Kidney tubule cell (primary cell): ENCODE data around the gene KRT36.

Experiments
- DNase-seq: peaks from one replicate; pipeline ENCODE4 v3.0.0-alpha.2; 2018; ENCODE audit warnings: low spot score

KRT36 gene

DNA sequence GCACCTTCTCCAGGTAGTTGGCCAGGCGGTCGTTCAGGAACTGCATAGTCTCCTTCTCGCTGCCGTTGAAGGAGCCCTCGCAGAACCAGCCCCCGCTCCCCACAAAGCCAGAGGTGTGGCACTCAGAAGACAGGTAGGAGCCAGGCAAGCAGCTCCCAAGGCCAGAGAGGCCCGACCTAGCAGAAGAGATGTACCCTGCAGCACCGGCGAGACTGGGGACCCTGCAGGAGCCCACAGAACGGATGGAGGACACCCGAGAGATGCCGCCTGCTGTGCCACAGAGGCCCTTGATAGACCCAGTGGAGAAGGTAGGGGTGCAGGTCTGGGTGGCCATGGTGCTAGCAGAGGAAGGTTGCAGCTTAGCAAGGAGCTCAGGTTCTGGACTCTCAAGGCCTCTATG is at the start of gene KRT36:
Gene KRT36 (minus strand): TSS at position 380 of the 400 bp plus-strand sequence. CDS start 46 bp downstream, at position 334.
- no peak for DNase-seq

DNA sequence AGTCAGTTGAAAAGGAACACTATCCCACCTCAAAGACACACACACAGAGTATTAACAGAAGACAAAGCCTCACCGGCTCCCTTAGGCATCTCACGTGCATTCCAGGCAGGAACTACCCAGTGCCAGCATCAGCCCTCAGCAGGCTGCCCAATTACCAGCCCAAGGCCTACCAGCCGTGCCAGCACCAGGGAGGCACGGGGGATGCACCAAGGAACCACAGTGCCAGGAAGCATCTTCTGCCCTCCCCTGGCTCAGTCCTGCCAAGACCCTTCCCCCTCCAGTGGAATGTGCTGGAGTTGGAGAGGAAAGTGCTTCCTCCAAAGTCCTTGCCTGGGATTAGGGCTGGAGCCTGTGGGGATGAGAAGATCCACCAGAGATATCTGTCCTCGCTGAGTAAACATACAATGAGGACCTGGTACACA is 49.4 kb upstream of the KRT36 start:
- peak; percentile 58 for DNase-seq

DNA sequence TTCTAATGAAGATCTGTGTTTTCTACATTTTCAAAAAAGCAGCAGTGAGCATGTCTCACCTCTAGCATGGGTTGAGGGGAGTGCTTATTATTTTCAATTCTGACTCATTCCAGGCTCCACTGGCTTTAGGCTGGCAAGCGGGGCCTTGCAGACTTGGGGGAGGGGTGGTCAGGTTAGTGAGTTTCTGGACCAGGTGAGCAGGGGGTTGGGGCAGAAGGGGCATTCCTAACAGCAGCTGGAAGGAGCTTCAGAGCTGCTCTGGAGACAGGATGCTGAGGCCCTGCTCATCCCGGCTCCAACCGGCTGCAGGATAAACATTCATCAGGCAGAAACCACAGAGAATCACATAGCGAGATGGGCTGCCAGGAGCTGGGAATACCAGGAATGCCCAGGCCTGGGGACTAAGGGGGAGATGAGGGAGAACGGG is 48.9 kb upstream of the KRT36 start:
- peak; percentile 94 for DNase-seq

DNA sequence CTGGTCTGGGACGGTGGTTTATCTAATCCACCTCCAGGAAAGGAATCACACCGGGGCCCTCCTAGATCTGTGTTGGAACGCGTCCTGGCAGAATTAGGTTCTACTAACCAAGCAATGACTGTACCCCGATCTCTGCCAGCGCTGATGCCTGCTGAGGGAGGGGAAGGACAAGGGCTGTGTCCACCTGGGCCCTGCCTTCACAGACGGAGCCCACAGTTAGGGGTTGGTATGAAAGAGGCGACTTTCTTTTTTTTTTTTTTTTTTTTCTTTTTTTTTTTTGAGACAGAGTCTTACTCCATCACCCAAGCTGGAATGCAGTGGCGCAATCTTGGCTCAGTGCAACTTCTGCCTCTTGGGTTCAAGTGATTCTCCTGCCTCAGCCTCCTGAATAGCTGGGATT is 48.3 kb upstream of the KRT36 start:
- peak; percentile 32 for DNase-seq

DNA sequence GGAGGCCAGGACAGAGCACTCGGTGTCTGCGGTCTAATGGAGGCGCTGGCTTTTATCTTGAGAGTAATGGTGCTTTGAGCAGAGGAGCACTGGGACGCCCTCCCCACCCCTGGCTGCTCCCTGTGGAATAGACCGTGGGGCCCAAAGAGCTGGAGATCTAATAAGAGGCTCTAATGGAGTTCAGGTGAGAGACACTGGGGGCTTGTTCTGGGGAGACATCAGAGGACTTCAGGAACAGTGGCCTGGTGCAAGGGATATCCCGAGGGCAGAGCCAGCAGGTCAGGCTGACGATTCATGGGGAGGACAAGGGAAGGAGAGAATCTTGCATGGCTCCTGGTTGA is 47.9 kb upstream of the KRT36 start:
- no peak for DNase-seq

DNA sequence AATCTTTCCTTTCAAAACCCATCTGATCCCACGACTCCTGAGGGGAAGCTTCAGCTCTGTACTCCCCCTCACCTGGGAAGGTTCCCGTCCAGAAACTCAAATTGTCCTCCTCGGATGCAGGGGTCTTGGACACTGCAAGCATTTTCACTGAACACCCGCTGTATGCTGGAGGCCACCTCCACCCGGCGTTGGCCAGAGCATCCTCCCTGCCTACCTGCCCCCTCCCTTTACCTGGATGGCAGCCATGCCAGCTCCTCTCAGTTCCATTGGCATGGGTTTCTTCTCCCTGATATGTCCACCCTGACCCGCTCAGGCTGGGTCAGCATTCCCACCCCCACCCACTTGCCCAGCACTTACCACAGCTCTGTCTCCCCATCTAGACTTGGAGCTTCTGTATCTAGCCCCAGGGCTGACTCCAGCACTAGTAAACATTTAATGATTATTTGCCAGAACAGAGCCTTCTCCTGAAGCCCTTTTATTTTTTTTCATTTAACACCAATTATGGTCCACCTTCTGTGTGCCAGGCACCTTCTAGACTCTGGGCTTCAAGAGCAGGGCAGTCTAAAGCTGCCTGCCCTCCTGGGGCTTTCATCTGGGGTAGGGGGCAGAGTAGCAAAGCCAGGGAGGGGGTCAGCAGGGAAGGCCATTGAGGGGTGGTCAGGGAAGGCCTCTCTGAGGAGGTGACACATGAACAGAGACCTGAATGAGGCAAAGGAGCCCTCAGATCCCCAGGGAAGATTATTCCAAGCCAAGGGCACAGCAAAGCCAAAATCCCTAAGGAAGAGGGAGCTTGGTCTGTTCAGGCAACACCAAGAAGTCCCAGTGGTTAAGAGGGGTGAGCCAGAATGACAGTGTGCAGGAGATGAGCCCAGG is 47.3 kb upstream of the KRT36 start:
- DNase-seq = no peak

DNA sequence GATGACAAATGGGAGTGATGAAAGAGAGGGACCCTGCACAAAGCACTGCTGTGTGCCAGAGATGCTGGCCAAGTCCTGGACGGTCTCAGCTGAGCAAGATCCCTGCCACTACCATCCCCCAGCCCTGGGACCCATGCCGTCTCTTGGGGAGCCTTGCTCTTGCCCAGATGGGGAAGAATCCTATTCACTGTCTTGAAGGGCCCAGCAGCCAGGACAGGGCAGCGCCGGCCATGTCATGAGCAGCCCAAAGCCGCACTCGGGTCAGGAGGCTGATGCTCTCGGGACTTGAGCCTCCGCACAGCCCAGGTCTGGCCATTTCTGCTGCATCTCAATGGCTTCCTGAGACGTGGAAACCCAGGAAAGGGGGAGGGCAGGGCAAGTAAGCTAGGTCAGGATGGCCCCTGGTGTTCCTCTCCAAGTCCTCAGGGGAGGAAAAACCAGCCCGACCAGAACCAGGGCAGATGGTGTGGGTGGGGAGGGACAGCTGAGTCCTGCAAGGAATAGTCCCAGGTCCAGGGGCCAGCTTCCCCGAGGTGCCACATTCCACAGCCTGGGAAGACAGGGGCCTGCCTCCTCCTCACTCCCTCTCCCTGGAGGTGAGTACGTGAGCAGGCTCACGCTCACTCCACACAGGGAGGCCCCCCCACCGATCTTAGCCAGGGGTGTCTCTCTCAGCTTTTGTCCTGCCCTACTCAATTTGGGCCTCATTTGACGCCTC is 46.2 kb upstream of the KRT36 start:
- DNase-seq = peak; percentile 52

DNA sequence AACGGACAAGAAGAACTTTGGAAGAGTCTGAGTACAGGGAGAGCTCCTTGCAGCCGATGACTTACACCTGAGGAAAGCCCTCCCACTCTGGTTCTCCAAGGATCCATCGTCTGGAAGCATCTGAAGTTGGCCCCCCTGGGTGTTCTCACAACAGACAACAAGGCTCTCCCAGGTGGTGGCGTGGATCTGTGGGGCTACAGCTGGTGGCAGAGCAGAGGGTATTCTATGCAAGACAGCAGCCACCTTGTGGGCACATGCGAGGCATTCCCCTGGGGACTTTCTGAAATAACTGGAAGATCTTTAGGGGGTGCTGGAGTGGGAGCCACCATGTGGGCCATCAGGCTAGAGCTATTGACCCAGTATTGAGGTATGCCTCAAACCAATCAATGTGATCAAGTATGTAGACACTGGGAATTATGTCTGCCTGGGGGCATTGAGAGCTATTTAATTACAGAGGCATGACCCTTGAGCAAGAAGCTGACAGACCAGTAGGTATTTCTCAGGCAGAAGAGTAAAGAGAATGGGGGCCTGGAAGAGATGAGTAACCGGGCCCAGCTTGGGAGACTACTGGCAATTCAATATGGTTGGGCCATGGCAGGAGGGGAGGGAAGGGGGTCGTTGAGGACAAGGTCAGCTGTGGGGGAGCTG is 45.3 kb upstream of the KRT36 start:
- no peak for DNase-seq

DNA sequence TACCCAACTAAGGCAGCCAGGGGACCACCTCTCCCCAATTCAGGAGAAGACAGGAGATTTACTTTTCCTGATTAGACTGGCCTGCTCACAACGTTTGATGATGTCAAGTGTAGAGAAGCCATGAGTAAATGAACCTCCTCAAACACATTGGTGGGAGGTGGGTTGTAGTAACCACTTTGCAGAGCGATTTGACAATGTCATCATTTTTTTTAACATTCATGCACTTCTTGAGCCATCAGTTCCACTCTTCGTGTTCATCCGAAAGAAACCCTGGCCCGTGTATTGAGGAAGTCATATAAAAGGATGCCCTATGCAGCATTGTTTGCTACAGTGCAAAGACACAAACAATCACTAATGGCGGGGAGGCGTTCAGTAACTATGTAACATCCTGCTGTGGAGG is 43.9 kb upstream of the KRT36 start:
- DNase-seq = no peak

DNA sequence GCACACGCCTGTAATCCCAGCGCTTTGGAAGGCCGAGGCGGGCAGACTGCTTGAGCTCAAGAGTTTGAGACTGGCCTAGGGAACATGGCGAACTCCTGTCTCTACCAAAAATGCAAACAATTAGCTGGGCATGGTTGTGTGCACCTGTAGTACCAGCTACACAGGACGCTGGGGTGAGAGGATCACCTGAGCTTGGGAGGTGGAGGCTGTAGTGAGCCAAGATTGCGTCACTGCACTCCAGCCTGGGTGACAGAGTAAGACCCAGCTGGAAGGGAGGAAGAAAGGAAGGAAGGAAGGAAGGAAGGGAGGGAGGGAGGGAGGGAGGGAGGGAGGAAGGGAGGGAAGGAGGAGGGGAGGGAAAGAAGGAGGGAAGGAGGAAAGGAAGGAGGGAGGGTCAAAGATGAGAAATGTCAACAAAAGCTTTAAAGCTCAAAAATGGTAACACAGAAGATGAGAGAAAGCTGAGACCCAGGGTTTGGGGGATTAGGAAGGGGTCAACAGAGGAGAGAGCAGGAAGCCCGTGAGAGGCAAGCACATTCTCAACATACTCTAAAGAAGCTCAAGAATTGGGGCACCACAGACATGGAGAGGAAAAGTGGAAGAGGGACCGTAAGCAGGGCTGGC is 43.3 kb upstream of the KRT36 start:
- DNase-seq = no peak

DNA sequence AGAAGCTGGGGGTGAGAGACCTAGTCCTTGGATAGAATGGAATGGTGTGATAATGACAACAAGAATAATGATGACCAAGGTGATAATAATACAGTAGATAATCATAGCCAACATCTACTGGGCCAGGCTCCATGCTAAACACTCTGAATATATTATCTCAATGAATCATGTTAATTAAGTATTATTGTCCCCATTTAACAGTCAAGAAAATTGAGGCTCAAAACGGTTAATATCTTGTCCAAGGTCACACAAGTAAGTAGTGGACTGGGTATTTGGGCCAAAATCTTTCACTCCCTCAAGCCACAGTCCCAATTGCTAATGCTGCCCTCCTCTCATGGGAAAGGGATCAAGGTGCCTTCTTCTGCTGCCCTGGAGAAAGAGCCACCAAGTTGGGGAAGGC is 42.3 kb upstream of the KRT36 start:
- DNase-seq = no peak

DNA sequence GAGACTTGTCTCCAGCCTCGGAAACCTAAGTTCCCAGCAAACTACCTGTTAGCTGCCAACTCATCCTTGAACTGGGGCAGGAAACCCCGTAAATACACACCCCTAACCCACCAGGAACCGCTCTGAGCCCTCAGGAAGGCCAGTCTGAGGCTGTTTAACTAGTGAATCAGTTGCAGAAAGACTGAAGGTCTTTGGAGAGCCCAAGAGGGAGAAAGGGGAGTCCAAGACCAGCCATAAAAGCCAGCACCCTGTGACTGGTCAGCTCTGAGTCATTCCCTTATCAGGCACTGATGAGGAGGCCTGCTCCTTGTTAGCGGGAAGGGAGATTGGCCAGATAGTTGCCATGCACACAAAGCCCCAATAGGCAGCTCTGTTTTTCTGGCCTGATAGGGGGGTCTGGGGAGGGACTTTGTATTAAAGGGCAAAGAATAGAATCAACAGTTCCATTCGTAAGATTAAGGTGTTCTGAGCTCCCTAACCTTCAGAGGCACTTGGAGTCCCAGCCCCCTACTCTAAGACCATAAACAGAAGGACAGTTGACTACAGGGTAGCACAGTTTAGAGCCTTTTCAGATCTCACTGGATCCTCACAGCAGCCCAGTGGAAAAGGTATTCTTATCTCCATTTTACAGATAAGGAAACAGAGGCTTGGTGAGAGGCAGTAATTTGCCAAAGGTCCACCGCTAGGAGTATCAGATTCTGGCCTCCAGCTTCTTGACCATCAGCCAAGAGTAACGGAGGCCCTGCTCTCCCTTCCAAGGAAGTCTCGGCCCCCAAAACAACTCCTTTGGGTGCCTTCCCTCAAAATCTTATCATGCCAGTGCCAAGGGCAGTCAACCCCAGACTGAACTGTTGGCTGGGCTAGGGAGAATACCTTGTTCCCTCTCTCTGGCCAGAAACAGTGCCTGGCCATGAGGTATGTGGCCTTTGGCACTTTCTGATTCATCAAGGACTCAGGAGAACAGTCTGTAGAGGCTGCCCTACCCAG is 40.6 kb upstream of the KRT36 start:
- peak; percentile 97 for DNase-seq

DNA sequence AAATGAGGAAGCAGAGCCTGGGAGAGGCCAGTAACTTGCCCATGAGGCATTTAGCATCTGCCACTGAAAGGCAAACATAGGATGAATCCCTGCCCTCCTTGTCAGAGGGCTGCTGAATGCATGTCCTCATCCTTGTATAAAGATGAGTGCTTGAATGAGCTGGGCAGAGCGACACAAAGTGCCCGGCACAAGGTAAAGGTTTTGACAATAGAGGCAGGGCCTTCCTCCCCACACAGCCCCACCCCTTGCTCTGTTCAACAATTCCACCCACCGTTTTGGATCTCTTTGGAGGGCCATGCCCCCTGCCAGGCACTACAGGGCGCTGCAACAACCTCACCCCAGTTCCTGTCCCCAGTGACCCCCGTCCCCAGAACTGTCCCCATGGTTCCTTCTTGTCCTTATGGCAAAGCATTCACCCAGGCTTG is 39.8 kb upstream of the KRT36 start:
- DNase-seq = no peak

DNA sequence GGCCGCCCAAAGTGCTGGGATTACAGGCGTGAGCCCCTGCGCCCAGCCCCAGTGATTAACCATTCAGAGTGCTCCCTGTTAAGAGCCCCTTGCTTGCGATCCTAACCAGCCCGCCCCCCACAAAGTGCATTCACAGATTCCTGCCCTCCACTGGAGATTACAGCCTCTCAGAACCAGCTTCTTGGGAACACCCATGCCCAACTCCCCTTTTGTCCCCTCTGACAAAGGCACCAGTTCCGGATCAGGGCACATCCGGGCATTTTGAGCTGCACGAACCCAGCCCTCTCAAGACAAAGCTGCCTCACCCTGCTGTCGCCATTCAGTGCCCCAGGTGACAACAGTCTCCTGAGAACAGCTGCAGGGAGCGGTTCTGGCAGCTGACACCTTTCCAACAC is 39.2 kb upstream of the KRT36 start:
- no peak for DNase-seq

DNA sequence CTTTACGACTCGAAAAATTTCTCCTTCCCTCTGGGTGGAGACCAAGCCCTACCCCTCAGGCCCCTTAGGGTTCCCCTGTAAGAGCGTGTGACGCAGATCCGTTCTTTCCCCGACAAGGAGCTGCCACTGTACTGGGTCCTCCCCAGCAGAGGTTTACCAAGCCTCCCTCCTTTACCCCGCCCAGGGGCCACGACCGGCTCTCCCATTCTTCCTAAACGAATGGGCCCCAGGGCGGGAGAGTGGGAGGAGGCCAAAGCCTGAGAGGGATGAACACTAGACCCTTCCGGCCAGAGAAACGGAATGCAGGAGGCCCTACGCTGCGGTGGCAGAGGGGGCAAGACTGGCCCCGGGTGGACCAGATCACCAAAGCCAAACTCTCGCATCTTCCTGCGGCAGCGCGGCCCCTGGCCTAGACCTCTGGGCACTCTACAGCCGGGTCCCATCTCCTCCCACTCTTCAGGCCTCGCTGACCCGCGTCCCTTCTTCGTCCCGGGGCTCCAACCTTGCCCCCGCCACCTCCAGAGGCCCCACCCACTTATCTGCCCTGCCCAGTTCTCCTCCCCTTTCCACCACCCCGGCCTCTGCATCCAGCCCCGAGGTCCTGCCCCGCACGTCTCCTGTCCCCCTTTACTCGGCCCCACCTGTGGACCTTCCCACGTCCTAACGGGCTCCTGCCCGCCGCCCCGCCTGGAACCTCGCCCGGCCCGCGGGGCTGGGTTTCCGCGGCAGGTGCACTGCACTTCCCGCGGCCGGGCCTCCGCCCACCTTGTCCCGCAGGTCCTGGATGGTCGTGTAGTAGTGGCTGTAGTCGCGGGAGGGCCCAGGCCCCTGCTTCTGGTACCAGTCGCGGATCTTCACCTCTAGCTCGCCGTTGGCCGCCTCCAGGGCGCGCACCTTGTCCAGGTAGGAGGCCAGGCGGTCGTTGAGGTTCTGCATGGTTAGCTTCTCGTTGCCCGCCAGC is 37.6 kb upstream of the KRT36 start:
- DNase-seq = peak; percentile 65

DNA sequence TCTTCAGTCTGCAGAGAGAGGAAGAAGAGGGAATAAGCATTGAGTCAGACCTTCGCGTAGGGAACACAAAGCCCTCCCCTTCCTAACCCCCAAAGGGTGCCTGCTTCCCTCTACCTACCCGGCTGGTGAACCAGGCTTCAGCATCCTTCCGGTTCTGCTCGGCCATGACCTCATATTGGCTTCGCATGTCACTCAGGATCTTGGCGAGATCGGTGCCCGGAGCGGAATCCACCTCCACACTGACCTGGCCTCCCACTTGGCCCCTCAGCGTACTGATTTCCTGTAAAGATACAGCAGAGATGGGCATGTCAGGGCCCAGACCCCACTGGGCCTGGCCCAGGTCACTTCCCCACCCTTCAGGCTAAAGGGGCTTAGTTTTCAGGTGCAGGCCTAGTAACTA is 34.6 kb upstream of the KRT36 start:
- no peak for DNase-seq

DNA sequence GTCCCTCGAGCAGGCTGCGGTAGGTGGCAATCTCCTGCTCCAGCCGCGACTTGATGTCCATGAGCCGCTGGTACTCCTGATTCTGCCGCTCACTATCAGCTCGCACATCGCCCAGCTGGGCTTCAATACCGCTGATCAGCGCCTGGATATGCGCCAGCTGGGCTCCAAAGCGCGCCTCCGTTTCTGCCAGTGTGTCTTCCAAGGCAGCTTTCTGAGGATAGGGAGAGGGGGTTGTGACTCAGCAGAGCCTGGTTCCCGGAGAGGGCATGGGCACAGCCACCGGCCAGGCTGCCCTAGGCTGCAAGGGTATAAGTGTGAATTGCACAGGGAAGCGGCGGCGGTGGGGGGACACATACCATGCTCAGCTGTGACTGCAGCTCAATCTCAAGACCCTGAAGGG is 34.1 kb upstream of the KRT36 start:
- peak; percentile 40 for DNase-seq

DNA sequence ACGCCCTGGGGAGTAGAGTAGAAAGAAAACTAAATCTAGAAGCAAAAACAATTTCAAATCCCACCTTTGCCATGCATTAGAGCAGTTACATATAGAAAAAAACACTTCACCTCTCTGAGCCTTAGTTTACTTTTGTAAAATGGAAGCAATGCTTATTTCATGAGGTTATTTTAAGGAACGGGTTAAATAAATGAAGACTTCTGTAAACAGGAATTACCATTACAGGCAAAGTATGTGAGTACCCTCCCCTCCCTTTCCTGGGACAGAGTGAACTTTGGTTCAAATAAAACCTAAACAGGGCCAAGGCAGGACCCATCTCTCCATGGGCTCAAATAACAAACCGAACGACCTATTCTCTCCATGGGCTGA is 33.5 kb upstream of the KRT36 start:
- DNase-seq = no peak

DNA sequence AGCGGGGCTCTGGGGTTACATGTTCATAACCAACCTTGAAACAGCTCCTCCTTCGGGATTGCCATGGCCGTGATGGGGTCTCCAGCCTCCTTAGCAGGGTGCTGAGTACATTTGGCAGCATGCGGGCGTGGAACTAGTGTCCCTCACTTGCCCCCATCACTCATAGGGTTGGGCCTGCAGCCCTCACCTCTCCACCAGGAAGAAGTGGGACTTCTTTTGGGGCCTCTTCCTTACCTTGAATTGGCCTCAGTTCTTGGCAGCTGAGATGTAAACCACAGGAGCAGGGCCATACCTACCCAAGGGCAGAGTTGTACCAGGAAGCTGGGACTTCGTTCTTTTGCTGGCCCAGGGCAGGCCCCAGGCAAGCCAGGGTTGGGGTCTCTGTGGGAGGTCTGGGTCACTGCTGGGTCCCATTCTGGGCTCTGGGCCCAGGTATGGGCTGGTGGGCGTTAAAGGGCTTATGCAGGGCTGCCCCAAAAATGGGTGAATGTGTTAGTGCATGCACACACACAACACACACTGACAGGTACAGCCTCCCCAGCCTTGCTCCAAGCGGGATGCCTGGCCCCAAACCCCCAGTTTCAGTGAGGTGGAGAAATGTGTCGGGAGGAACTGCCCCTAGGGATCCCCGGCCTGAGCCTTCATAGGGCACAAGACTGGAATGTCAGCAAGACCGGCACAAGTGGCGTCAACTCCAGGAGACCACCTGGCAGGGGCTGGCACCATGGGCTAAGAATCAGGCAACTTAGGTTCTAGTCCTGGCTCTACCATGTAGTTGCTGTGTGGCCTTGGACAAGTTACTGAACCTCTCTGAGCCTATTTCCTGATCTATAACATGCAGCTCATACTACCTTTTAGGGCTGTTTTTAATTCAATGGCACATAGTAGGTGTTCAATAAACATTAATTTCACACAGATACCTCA is 32.9 kb upstream of the KRT36 start:
- peak; percentile 86 for DNase-seq
